Measurements from ENCODE around the gene CACNA1C.

CACNA1C gene

GRCh38 chr12:2212537-2212936, 159.8 kb downstream of the CACNA1C start:
- POLR2A ChIA-PET (ENCODE audit: low non-redundant PET), result no interaction called here
- no peak for TF ChIP-seq CTCF (conservative IDR thresholded peaks at IDR 0.05; ENCODE audit: low read depth)
- no peak overlapping the region for H3K27ac ChIP-seq
- CTCF ChIA-PET, result interaction anchor here (0.5 to 0.6 kb wide), 3 partner anchors 23 to 254 kb away, joined by 3 to 4 read pairs (median 3); no protein-coding TSS in a partner anchor
- DNase-seq (ENCODE audit: low spot score), result no peak

- no peak overlapping the region for H3K27ac ChIP-seq
- no peak for TF ChIP-seq CTCF (conservative IDR thresholded peaks at IDR 0.05; ENCODE audit: low read depth)
- ChIA-PET POLR2A (ENCODE audit: low non-redundant PET) (no interaction called here), CTCF (interaction anchor here (0.6 kb wide), 3 partner anchors 24 to 468 kb away, joined by 3 to 4 read pairs (median 3); no protein-coding TSS in a partner anchor)
- no peak for DNase-seq (ENCODE audit: low spot score)
Observed at GRCh38 chr12:2212971-2213869, 160.4 kb downstream of the CACNA1C start.

GRCh38 chr12:2214411-2214810, 161.6 kb downstream of the CACNA1C start:
- TF ChIP-seq CTCF (conservative IDR thresholded peaks at IDR 0.05; ENCODE audit: low read depth), result no peak
- POLR2A ChIA-PET (ENCODE audit: low non-redundant PET), result no interaction called here
- no peak overlapping the region for H3K27ac ChIP-seq
- no peak for DNase-seq (ENCODE audit: low spot score)
- CTCF ChIA-PET, result no interaction called here

- CTCF ChIA-PET, result interaction anchor here (0.7 kb wide), 1 partner anchor 584 kb away, joined by 3 read pairs; no protein-coding TSS in a partner anchor
- no peak for DNase-seq (ENCODE audit: low spot score)
- TF ChIP-seq CTCF (conservative IDR thresholded peaks at IDR 0.05; ENCODE audit: low read depth), result no peak
- no peak overlapping the region for H3K27ac ChIP-seq
- POLR2A ChIA-PET (ENCODE audit: low non-redundant PET), result no interaction called here
Observed at GRCh38 chr12:2215709-2216560, 163.1 kb downstream of the CACNA1C start.

DNA sequence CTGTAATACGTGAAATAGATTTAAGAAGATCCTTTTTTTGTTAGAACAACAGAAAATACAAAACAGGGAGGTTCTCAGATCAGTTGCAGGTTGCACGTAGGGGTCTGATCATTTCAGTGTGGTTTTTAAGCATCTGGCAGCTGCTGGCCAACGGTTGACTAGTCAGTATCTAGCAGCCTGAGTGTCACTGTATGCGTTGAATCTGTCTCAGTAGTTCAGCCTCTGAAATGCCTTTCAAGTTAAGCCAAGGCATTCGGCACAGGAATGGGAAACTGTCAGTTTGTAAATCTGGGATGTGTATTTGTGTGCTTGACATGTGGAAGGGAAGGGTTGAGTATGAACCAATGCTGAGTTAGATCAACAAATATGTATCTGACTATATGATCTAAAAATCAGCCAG, 165.9 kb downstream of the CACNA1C start:
- ChIA-PET POLR2A (ENCODE audit: low non-redundant PET) (no interaction called here), CTCF (no interaction called here)
- TF ChIP-seq CTCF (conservative IDR thresholded peaks at IDR 0.05; ENCODE audit: low read depth), result no peak
- DNase-seq (ENCODE audit: low spot score), result no peak
- H3K27ac ChIP-seq, result no peak overlapping the region

DNA sequence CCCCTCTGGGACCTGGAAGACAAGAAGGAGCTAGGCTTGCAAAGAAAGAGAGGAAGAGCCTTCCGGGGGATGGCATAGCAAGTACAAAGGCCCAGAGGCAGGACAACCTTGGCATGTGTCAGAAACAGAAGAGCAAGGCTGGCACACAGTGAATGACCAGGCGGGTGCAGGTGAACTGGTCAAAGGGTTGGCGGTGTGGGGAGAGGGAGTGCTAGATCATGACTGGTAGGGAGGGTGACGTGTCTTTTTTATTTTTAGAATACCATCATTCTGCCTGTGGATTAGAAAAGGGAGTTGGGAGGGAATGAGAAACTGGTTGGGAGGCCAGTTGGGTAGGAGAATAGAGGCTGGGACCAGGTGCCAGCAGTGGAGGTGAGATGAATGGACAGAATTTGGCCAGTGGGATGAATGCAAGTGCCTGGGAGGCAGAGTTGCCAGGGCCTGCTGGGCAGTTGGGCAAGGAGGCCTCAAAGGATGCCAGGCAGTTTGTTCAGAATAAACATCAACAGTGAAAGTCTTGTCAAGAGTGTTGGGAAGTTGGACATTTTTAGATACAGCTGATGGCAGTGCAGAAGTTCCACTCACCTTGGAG, 168.3 kb downstream of the CACNA1C start:
- DNase-seq (ENCODE audit: low spot score), result no peak
- no peak for TF ChIP-seq CTCF (conservative IDR thresholded peaks at IDR 0.05; ENCODE audit: low read depth)
- POLR2A ChIA-PET (ENCODE audit: low non-redundant PET), result no interaction called here
- CTCF ChIA-PET, result no interaction called here
- H3K27ac ChIP-seq, result no peak overlapping the region

All from RWPE1 (cell line).